ENCODE measurements around the gene CLGN. TPM values are rescaled to one million over a fixed set of nuclear protein-coding genes. Genes with fewer than 3 reads are reported as not detected.

Gene CLGN
- polyA plus RNA-seq, 3 donors = 0.04 to 0.54 (median 0.10) TPM

DNA sequence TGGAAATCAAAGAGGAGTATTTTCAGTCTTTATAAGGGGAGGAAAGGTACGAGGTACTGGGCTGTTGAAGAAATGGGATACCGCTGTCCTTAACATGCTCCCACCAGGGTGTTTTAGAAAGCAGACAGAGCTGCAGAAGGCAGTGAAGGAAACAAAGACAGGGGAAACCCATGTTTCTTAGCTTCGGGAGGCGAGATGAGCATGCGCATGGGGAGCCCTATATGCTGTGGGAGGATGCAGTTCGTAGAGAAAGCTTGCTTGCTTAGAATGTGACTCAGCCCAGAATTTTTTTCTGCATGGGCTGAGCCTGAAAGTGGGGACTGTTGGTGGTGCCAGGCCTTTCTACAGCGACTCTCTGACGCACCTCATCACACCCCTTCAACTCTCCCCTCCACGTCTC lies 82.8 kb downstream of the CLGN start:
- peaks cover 0 to 2% of the 10 kb centered on the region in 2 donors for H3K27me3 ChIP-seq (ENCODE audit: control insufficient read depth in 2 of 2, insufficient read depth in 2 of 2, low read length in 2 of 2)
- H2AFZ ChIP-seq (ENCODE audit: insufficient read depth, low read depth, low read length, poor library complexity, severe bottlenecking) = no peak overlapping the region
- TF ChIP-seq, protein P1, sequence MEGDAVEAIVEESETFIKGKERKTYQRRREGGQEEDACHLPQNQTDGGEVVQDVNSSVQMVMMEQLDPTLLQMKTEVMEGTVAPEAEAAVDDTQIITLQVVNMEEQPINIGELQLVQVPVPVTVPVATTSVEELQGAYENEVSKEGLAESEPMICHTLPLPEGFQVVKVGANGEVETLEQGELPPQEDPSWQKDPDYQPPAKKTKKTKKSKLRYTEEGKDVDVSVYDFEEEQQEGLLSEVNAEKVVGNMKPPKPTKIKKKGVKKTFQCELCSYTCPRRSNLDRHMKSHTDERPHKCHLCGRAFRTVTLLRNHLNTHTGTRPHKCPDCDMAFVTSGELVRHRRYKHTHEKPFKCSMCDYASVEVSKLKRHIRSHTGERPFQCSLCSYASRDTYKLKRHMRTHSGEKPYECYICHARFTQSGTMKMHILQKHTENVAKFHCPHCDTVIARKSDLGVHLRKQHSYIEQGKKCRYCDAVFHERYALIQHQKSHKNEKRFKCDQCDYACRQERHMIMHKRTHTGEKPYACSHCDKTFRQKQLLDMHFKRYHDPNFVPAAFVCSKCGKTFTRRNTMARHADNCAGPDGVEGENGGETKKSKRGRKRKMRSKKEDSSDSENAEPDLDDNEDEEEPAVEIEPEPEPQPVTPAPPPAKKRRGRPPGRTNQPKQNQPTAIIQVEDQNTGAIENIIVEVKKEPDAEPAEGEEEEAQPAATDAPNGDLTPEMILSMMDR (IDR thresholded peaks at IDR 0.05) = no peak
- no peak overlapping the region for H3K4me3 ChIP-seq (replicated peaks in 1 of 3; ENCODE audit: low read depth in 2 of 3, low read length in 3 of 3)
- Mint-ChIP-seq H3K4me3 (no peak overlapping the region), H3K9me3 (no peaks in the 10 kb centered on the region), H3K36me3 (no peaks in the 10 kb centered on the region), H3K4me1 (peaks cover 6% of the 10 kb centered on the region), H3K27me3 (ENCODE audit: low read depth in 3 of 3) (peaks cover 0 to 9% (median 7%) of the 10 kb centered on the region in 3 donors), H3K27ac (no peak overlapping the region)
- H4K20me1 ChIP-seq (ENCODE audit: insufficient read depth, low read length) = no peaks in the 10 kb centered on the region
- no peaks in the 10 kb centered on the region for H3K9me3 ChIP-seq (replicated peaks in 1 of 2; ENCODE audit: control insufficient read depth in 1 of 2, insufficient read depth in 1 of 2, low read length in 2 of 2)
- no peak for DNase-seq
- no peak overlapping the region for H3K27ac ChIP-seq (ENCODE audit: low read depth in 1 of 2, low read length in 2 of 2)
- H3K79me2 ChIP-seq (ENCODE audit: insufficient read depth, low read length) = no peaks in the 10 kb centered on the region
- no peaks in the 10 kb centered on the region for H3K36me3 ChIP-seq (replicated peaks in 1 of 2; ENCODE audit: control insufficient read depth in 1 of 2, insufficient read depth in 2 of 2, low read length in 2 of 2)
- no peak overlapping the region for H3K9ac ChIP-seq (ENCODE audit: insufficient read depth, low read length, poor library complexity, severe bottlenecking)
- intact Hi-C loops (cut with micrococcal nuclease) = no loop called here
- no peak overlapping the region for H3K4me2 ChIP-seq (replicated peaks; ENCODE audit: extremely low read depth, low read length, poor library complexity, severe bottlenecking)
- H3K4me1 ChIP-seq (ENCODE audit: control insufficient read depth in 1 of 2, insufficient read depth in 2 of 2, low read length in 2 of 2) = no peaks in the 10 kb centered on the region
- 94% methylated on average over 3 of the region's 9 CpGs for WGBS (ENCODE audit: insufficient coverage)

GRCh38 chr4:140344101-140344500 lies 83.3 kb downstream of the CLGN start:
- Mint-ChIP-seq H3K36me3 (no peaks in the 10 kb centered on the region), H3K9me3 (no peaks in the 10 kb centered on the region), H3K27ac (no peak overlapping the region), H3K4me1 (peaks cover 6% of the 10 kb centered on the region), H3K4me3 (no peak overlapping the region), H3K27me3 (ENCODE audit: low read depth in 3 of 3) (peaks cover 0 to 9% (median 7%) of the 10 kb centered on the region in 3 donors)
- Histone ChIP-seq H3K9ac (ENCODE audit: insufficient read depth, low read length, poor library complexity, severe bottlenecking) (no peak overlapping the region), H3K4me2 (replicated peaks; ENCODE audit: extremely low read depth, low read length, poor library complexity, severe bottlenecking) (no peak overlapping the region), H3K27ac (ENCODE audit: low read depth in 1 of 2, low read length in 2 of 2) (no peak overlapping the region), H3K27me3 (ENCODE audit: control insufficient read depth in 2 of 2, insufficient read depth in 2 of 2, low read length in 2 of 2) (peaks cover 0 to 2% of the 10 kb centered on the region in 2 donors), H3K36me3 (replicated peaks in 1 of 2; ENCODE audit: control insufficient read depth in 1 of 2, insufficient read depth in 2 of 2, low read length in 2 of 2) (no peaks in the 10 kb centered on the region), H3K4me1 (ENCODE audit: control insufficient read depth in 1 of 2, insufficient read depth in 2 of 2, low read length in 2 of 2) (no peaks in the 10 kb centered on the region), H3K79me2 (ENCODE audit: insufficient read depth, low read length) (no peaks in the 10 kb centered on the region), H3K4me3 (replicated peaks in 1 of 3; ENCODE audit: low read depth in 2 of 3, low read length in 3 of 3) (no peak overlapping the region), H2AFZ (ENCODE audit: insufficient read depth, low read depth, low read length, poor library complexity, severe bottlenecking) (no peak overlapping the region), H4K20me1 (ENCODE audit: insufficient read depth, low read length) (no peaks in the 10 kb centered on the region), H3K9me3 (replicated peaks in 1 of 2; ENCODE audit: control insufficient read depth in 1 of 2, insufficient read depth in 1 of 2, low read length in 2 of 2) (no peaks in the 10 kb centered on the region)
- intact Hi-C loops (cut with micrococcal nuclease) = no loop called here
- no CpG with 5 or more reads among the region's 3 CpGs for WGBS (ENCODE audit: insufficient coverage)
- TF ChIP-seq, protein P1 (IDR thresholded peaks at IDR 0.05) = no peak
- DNase-seq = no peak
